Gastrocnemius medialis (tissue), 4 donors: ENCODE measurements around the gene RASSF6.
"Not testable (repeated sequence)": the region's sequence is repeated elsewhere in the genome, so short reads cannot be mapped to it uniquely, and the experiment has no call there.

Experiments
- POLR2A ChIP-seq, 2 donors: fragments of 450-650 bp; IDR thresholded peaks; one replicate each; pipeline ENCODE4 v1.6.1; 2017; ENCODE audit warnings: antibody characterized with exemption in 2 of 2, mild to moderate bottlenecking in 2 of 2, moderate library complexity in 2 of 2
- TF ChIP-seq, protein P1 (sequence below), 5 experiments: fragments of 450-650 bp in 3 of 5; fragments of 200-600 bp in 2 of 5; sonication (generic) in 2 of 5; IDR thresholded peaks in 4 of 5; conservative IDR thresholded peaks in 1 of 5; 1 replicate in 4 of 5; 2 replicates in 1 of 5; pipeline ENCODE4 v1.5.1; 2016 to 2019; ENCODE audit warnings: antibody characterized with exemption in 5 of 5, mild to moderate bottlenecking in 3 of 5, moderate library complexity in 3 of 5

DNA sequence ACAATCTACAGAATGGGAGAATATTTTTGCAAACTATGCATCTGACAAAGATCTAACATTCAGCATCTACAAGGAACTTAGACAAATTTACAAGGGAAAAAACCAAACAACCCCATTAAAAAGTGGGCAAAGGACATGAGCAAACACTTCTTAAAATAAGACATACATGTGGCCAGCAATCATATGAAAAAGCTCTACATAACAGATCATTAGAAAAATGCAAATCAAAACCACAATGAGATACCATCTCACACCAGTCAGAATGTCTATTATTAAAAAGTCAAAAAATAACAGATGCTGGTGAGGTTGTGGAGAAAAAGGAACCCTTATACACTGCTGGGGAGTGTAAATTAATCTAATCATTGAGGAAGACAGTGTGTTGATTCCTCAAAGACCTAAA, 23.1 kb downstream of the RASSF6 start:
- TF ChIP-seq, protein P1, sequence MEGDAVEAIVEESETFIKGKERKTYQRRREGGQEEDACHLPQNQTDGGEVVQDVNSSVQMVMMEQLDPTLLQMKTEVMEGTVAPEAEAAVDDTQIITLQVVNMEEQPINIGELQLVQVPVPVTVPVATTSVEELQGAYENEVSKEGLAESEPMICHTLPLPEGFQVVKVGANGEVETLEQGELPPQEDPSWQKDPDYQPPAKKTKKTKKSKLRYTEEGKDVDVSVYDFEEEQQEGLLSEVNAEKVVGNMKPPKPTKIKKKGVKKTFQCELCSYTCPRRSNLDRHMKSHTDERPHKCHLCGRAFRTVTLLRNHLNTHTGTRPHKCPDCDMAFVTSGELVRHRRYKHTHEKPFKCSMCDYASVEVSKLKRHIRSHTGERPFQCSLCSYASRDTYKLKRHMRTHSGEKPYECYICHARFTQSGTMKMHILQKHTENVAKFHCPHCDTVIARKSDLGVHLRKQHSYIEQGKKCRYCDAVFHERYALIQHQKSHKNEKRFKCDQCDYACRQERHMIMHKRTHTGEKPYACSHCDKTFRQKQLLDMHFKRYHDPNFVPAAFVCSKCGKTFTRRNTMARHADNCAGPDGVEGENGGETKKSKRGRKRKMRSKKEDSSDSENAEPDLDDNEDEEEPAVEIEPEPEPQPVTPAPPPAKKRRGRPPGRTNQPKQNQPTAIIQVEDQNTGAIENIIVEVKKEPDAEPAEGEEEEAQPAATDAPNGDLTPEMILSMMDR (IDR thresholded peaks at IDR 0.05 in 4 of 5, conservative IDR thresholded peaks at IDR 0.05 in 1 of 5): not testable (repeated sequence)
- TF ChIP-seq POLR2A (IDR thresholded peaks at IDR 0.05): not testable (repeated sequence)
